Vagina (tissue), 2 donors: ENCODE measurements around the gene IGLON5. TPM values are rescaled to one million over a fixed set of nuclear protein-coding genes. Genes with fewer than 3 reads are reported as not detected.

ENCODE experiments used
- DNase-seq, 2 donors: peaks; one replicate each; pipeline ENCODE4 v3.0.0-alpha.2; 2017; ENCODE audit errors: extremely low spot score in 2 of 2
- H3K27ac ChIP-seq: fragments of 200-600 bp; sonication (generic); one replicate; pipeline ENCODE4 v1.5.1; 2019
- H3K27me3 ChIP-seq: fragments of 200-600 bp; sonication (generic); one replicate; pipeline ENCODE4 v1.5.1; 2019
- H3K36me3 ChIP-seq, 2 donors: fragments of 200-600 bp; sonication (generic); one replicate each; pipeline ENCODE4 v1.5.1; 2017 to 2019
- H3K4me1 ChIP-seq: fragments of 200-600 bp; sonication (generic); one replicate; pipeline ENCODE4 v1.5.1; 2019
- H3K4me3 ChIP-seq, 2 donors: fragments of 200-600 bp; sonication (generic); 1 replicate in 1 of 2; 2 replicates in 1 of 2; pipeline ENCODE4 v1.5.1; 2016 to 2019
- H3K9me3 ChIP-seq: fragments of 200-600 bp; sonication (generic); one replicate; pipeline ENCODE4 v1.5.1; 2019
- CTCF ChIP-seq, 3 experiments: fragments of 450-650 bp in 2 of 3; fragments of 200-600 bp in 1 of 3; sonication (generic) in 1 of 3; IDR thresholded peaks; one replicate each; pipeline ENCODE4 v1.5.1; 2017 to 2019; ENCODE audit warnings: antibody characterized with exemption in 3 of 3, mild to moderate bottlenecking in 2 of 3, moderate library complexity in 2 of 3
- POLR2A ChIP-seq, 2 donors: fragments of 450-650 bp; IDR thresholded peaks; one replicate each; pipeline ENCODE4 v1.6.1; 2017; ENCODE audit warnings: antibody characterized with exemption in 2 of 2, mild to moderate bottlenecking in 2 of 2, moderate library complexity in 2 of 2
- POLR2AphosphoS5 ChIP-seq, 2 donors: sonication (generic); formaldehyde crosslinking; IDR thresholded peaks; one replicate each; pipeline ENCODE4 v1.9.0; 2017; ENCODE audit warnings: antibody characterized with exemption in 2 of 2, mild to moderate bottlenecking in 2 of 2, low read depth in 1 of 2; ENCODE audit not compliant: insufficient read depth in 1 of 2
- intact Hi-C: fragments of 100-400 bp; cut with DNase I; formaldehyde crosslinking; loops from one replicate; pipeline ENCODE4 v1.15.1; 2023
- total RNA-seq: library from RNA; depleted of rRNA; stranded (reverse); fragments of >200 nt; gene quantifications from one replicate; pipeline ENCODE4 v1.2.3, GENCODE V29; 2016

Gene IGLON5
- total RNA-seq, 1 donor from 2014 or later = not detected

- Histone ChIP-seq H3K9me3 (no peaks in the 10 kb centered on the region), H3K4me1 (no peaks in the 10 kb centered on the region), H3K27me3 (no peaks in the 10 kb centered on the region), H3K4me3 (no peak overlapping the region), H3K27ac (no peak overlapping the region), H3K36me3 (no peaks in the 10 kb centered on the region)
- DNase-seq = no peak
- intact Hi-C loops = no loop called here
- TF ChIP-seq POLR2A (IDR thresholded peaks at IDR 0.05) = no peak
- TF ChIP-seq POLR2AphosphoS5 (IDR thresholded peaks at IDR 0.05; ENCODE audit: insufficient read depth in 1 of 2, low read depth in 1 of 2) = no peak
- no peak for TF ChIP-seq CTCF (IDR thresholded peaks at IDR 0.05)
Observed at GRCh38 chr19:51377422-51377821, 66.0 kb downstream of the IGLON5 start.

- H3K27ac ChIP-seq = no peak overlapping the region
- intact Hi-C loops = no loop called here
- TF ChIP-seq POLR2A (IDR thresholded peaks at IDR 0.05) = no peak
- no peak for TF ChIP-seq CTCF (IDR thresholded peaks at IDR 0.05)
- TF ChIP-seq POLR2AphosphoS5 (IDR thresholded peaks at IDR 0.05; ENCODE audit: insufficient read depth in 1 of 2, low read depth in 1 of 2) = no peak
- no peak for DNase-seq
- no peaks in the 10 kb centered on the region for H3K4me1 ChIP-seq
- H3K36me3 ChIP-seq = no peaks in the 10 kb centered on the region
- H3K27me3 ChIP-seq = no peaks in the 10 kb centered on the region
- H3K9me3 ChIP-seq = no peaks in the 10 kb centered on the region
- no peak overlapping the region for H3K4me3 ChIP-seq
Observed at GRCh38 chr19:51380379-51380778, 68.9 kb downstream of the IGLON5 start.

Other genes starting within 250 kb of the IGLON5 start
- gene KLK13, start 246.6 kb upstream of the IGLON5 start, total RNA-seq = 31.2 TPM
- gene KLK14, start 228.8 kb upstream of the IGLON5 start, total RNA-seq = not detected
- 8.8 TPM for gene CTU1, start 203.2 kb upstream of the IGLON5 start, total RNA-seq
- 5.9 TPM for gene SIGLEC9, start 186.7 kb upstream of the IGLON5 start, total RNA-seq
- gene SIGLEC7, start 169.3 kb upstream of the IGLON5 start, total RNA-seq = 1.5 TPM
- gene CD33, start 86.6 kb upstream of the IGLON5 start, total RNA-seq = 5.6 TPM
- gene SIGLECL1, start 60.6 kb upstream of the IGLON5 start, total RNA-seq = not detected
- 20.1 TPM for gene VSIG10L, start 30.5 kb downstream of the IGLON5 start, total RNA-seq
- gene ETFB, start 54.7 kb downstream of the IGLON5 start, total RNA-seq = 114 TPM
- not detected for gene CLDND2, start 57.4 kb downstream of the IGLON5 start, total RNA-seq
- 3.4 TPM for gene NKG7, start 61.0 kb downstream of the IGLON5 start, total RNA-seq
- not detected for gene LIM2, start 76.3 kb downstream of the IGLON5 start, total RNA-seq
- gene C19orf84, start 78.9 kb downstream of the IGLON5 start, total RNA-seq = not detected
- 3.7 TPM for gene SIGLEC10, start 106.0 kb downstream of the IGLON5 start, total RNA-seq
- gene SIGLEC8, start 146.8 kb downstream of the IGLON5 start, total RNA-seq = not detected
- not detected for gene CEACAM18, start 166.9 kb downstream of the IGLON5 start, total RNA-seq
- gene SIGLEC12, start 190.2 kb downstream of the IGLON5 start, total RNA-seq = not detected
- gene SIGLEC6, start 220.0 kb downstream of the IGLON5 start, total RNA-seq = 1.2 TPM